ENCODE data around the gene ALPL.

ALPL gene

GRCh38 chr1:21625390-21626190 lies 116.4 kb downstream of the ALPL start:
- Histone ChIP-seq H3K4me3 (no peak overlapping the region), H3K27ac (no peak overlapping the region)

- Histone ChIP-seq H3K27ac (no peak overlapping the region), H3K4me3 (no peak overlapping the region)
Measured at GRCh38 chr1:21626921-21627339, 117.7 kb downstream of the ALPL start.
